Measurements from ENCODE around the gene INAFM2.

DNA sequence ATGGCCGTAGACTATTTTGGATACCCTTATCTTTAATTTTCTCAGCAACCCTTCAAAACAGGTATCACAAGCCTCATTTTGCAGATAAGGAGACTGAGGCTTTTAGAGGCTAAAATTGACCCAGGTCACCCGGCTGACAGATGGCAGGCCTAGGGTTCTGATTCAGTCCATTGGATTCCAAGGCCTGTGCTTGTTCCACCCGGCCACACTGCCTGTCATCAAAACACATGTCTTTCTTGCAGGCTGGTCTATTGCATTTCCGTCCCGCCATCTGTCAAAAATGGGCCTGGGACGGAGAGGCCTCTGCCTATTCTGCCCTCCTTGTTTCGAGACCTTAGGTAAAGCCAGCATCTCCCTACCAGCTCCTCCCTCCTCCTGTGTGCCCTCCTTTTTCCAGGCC is 8.1 kb downstream of the INAFM2 start:
- TF ChIP-seq POLR2A (IDR thresholded peaks at IDR 0.05; ENCODE audit: low read length): no peak
- TF ChIP-seq EP300 (IDR thresholded peaks at IDR 0.05): no peak
- TF ChIP-seq, protein P1, sequence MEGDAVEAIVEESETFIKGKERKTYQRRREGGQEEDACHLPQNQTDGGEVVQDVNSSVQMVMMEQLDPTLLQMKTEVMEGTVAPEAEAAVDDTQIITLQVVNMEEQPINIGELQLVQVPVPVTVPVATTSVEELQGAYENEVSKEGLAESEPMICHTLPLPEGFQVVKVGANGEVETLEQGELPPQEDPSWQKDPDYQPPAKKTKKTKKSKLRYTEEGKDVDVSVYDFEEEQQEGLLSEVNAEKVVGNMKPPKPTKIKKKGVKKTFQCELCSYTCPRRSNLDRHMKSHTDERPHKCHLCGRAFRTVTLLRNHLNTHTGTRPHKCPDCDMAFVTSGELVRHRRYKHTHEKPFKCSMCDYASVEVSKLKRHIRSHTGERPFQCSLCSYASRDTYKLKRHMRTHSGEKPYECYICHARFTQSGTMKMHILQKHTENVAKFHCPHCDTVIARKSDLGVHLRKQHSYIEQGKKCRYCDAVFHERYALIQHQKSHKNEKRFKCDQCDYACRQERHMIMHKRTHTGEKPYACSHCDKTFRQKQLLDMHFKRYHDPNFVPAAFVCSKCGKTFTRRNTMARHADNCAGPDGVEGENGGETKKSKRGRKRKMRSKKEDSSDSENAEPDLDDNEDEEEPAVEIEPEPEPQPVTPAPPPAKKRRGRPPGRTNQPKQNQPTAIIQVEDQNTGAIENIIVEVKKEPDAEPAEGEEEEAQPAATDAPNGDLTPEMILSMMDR (IDR thresholded peaks at IDR 0.05): no peak
- no peak for TF ChIP-seq MAFK (IDR thresholded peaks at IDR 0.05; ENCODE audit: partially characterized antibody)
- no peak for TF ChIP-seq ZFP36 (IDR thresholded peaks at IDR 0.05; ENCODE audit: borderline replicate concordance, partially characterized antibody)
- TF ChIP-seq RAD21 (conservative IDR thresholded peaks at IDR 0.05 in 1 of 2, IDR thresholded peaks at IDR 0.05 in 1 of 2): no peak
- TF ChIP-seq RFX5 (IDR thresholded peaks at IDR 0.05): no peak
- TF ChIP-seq EHMT2 (IDR thresholded peaks at IDR 0.05; ENCODE audit: low read depth): no peak
